Testis (tissue), 2 donors: ENCODE results near the gene HMMR.

Source experiments
- POLR2A ChIP-seq: fragments of 450-650 bp; IDR thresholded peaks from one replicate; pipeline ENCODE4 v1.6.1; 2017; ENCODE audit warnings: antibody characterized with exemption, mild to moderate bottlenecking, moderate library complexity
- TF ChIP-seq, protein P1 (sequence below), 3 experiments: fragments of 450-650 bp in 2 of 3; fragments of 200-600 bp in 1 of 3; sonication (generic) in 1 of 3; IDR thresholded peaks; one replicate each; pipeline ENCODE4 v1.5.1; 2016 to 2019; ENCODE audit warnings: antibody characterized with exemption in 3 of 3, mild to moderate bottlenecking in 2 of 3, moderate library complexity in 1 of 3

DNA sequence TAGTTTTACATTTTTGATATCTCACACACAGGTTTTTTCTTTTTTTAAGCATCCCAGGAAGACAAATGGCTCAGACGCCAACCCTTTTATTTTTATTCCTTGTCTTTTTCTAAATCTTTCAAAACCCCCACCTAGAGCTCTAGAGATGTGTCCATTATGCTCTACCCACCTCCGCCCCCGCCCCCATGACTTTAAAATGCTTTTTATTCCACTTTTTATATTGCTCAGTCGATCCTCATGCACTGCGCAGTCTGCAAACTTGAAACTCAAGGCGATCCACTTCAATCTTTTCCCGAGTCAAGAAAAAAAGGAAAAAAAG lies 44.6 kb downstream of the HMMR start:
- TF ChIP-seq, protein P1, sequence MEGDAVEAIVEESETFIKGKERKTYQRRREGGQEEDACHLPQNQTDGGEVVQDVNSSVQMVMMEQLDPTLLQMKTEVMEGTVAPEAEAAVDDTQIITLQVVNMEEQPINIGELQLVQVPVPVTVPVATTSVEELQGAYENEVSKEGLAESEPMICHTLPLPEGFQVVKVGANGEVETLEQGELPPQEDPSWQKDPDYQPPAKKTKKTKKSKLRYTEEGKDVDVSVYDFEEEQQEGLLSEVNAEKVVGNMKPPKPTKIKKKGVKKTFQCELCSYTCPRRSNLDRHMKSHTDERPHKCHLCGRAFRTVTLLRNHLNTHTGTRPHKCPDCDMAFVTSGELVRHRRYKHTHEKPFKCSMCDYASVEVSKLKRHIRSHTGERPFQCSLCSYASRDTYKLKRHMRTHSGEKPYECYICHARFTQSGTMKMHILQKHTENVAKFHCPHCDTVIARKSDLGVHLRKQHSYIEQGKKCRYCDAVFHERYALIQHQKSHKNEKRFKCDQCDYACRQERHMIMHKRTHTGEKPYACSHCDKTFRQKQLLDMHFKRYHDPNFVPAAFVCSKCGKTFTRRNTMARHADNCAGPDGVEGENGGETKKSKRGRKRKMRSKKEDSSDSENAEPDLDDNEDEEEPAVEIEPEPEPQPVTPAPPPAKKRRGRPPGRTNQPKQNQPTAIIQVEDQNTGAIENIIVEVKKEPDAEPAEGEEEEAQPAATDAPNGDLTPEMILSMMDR (IDR thresholded peaks at IDR 0.05) = no peak
- TF ChIP-seq POLR2A = no peak
